Activated T-cell treated with anti-CD3 and anti-CD28 coated beads for 4 hours (primary cell): ENCODE measurements around the gene GBX1.

Experiments used
- DNase-seq: peaks from one replicate; pipeline ENCODE4 v3.0.0-alpha.2; 2020

GBX1 gene

GRCh38 chr7:151138153-151138851, 29.2 kb downstream of the GBX1 start:
- no peak for DNase-seq

GRCh38 chr7:151137791-151138152, 29.7 kb downstream of the GBX1 start:
- DNase-seq = no peak

DNA sequence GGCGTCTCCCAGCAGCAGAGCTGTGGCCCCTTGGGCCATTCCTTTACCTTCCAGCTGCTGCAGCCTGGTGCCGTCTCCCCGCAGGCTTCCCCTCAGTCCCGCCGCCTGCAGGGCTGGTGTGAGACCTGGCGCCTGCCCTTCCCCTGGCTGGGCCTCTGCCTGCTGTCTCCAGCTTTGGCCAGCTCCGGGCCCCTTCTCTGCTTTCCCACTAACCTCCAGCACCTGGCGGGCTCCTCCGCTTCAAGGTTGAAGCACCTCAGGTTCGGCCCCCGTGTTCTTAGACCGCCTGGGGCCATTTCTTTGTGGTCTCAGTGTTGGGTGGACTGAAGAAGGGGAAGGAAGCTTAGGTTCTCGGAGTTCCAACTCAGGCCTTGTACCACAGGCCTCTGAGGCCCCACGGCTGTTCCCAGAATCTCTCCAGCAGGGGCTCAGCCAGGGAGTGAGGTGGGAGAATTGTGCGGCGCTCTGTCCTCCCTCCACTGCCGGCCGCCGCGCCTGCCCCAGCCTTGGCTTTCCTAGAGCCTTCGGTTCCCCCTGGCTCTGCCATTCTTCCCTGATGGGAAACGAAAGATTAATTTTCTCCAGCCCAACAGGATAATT, 30.3 kb downstream of the GBX1 start:
- DNase-seq = no peak

DNA sequence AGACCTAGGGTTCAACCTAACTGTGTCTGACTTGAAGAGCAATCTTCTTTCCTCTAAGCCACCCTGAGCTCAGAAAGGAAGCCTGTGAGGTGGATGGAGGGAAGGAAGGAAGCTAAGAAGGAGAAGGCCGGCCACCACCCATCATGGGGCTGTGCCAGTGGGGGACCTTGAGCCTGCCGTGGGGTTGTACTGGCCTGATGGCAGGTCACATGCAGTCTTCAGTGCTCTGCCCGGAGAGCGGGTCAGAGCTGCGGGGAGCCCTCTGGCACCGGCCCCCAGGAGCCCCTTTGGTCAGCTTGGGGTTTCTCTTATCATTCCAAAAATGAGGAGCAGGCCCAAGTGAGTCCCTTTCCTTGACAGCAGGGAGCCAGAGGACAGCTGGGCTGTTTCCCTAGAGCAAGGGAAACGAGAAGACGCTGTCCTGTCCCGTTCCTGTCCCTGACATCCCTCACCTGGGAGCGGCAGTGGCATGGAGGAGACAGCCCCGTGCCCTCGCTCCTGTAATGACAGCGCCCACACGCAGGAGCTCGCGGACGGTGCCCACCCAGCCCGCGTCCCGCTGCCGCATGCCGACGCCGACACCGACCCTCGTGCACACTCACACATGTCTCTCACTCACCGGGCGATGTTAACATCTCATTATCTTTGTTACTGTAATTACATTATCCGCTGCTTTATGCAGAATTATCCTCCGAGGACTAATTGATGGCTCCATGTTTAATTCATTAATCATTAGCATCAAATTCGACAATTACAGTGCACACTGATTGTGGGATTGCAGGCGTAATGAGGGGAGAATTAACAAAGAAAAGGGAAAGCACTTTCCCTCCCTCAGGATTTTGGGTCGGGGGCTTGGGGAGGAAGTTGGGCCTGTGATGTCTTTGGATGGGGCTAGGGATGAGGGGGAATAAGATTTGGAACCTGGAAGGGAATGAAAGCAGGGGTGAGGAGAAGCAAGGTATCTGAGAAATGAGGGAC, 31.3 kb downstream of the GBX1 start:
- DNase-seq = no peak

GRCh38 chr7:151135525-151135845, 32.0 kb downstream of the GBX1 start:
- no peak for DNase-seq

- DNase-seq = no peak
Measured at GRCh38 chr7:151134743-151135524, 32.6 kb downstream of the GBX1 start.

- DNase-seq = no peak
Measured at GRCh38 chr7:151133986-151134742, 33.3 kb downstream of the GBX1 start.

DNA sequence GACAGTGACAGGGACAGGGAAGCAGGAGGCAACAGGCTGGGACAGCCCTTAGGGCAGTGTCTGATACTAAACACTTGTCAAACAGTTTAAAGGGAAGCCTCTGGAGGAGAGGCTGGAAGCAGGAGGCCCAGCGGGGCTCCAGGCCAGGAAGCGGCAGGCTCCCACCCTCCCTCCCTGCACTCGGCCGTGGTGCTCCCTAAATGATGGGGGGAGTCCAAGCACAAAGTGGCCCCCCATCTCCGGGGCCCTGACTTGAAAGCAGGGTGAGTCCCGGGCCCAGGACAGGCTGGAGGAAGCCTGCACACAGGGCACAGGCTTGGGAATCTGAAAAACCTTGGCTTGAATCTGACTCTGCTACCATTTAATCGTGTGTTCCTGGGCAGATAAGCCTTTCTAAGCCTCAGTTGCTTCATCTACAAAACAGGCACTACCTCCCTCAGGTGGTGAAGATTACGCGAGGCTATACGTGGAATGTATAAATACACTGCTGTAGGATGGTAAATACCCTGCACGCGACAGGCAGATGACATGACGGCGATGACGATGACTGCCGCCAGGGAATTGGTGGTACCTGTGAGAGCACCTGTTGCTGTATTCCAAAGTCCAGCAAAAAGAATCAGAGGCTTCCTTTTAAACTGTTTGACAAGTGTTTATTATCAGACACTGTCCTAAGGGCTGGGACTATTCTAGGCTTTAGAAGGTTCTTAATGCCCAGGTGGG, 34.1 kb downstream of the GBX1 start:
- no peak for DNase-seq

- DNase-seq = no peak
Measured at GRCh38 chr7:151132461-151133205, 34.9 kb downstream of the GBX1 start.

DNA sequence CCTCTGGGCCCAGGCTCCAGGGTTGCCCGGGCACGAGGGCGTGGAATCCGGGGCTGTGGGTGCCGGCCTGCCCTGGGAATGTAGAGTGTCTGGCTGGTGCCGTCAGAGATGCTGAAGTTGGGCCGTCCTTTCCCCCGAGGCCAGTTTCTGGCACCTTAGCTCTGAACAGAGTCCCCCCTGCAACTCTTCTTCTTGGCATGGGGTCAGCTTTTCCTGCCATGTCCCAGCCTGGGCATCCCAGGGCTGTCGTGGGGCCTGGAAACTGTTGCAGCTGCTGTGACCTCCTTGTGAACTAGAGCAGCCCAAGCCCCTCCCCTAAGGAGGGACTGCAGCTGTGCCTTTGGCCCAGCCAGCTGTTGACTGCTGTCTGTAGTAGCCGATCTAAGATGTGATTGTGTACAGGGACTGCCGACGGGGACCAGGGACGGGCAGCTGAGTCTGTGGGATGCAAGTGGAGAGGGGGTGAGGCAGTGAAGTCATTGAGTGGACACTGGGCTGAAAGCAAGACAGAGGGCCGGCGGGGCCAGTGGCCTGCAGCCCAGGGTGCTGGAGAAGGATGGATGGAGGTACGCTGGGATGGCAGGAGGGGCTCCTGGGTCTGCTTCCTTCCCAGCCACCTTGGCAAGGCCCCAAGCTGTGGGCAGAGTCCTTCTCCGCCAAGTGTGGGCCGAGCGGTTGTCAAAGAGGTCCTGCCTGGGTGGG, 35.8 kb downstream of the GBX1 start:
- no peak for DNase-seq

DNA sequence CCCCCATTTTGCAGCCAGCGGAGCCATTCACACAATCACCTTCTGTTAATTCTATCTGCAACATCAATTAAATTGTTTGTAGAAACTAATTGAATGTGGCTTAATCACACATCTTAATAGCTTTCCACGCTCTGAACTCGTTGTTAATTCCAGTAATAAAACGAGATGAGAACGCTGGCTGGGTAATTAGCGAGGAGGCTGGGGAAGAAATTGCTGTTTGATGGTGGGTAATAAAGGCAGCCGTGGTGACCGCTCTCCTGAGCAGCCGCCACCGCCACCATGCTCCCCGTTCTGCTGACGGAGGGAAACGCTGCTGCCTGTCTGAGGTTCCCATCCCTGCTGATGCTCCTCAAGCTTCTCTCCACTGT, 36.3 kb downstream of the GBX1 start:
- no peak for DNase-seq

GRCh38 chr7:151130741-151131157, 36.7 kb downstream of the GBX1 start:
- no peak for DNase-seq

DNA sequence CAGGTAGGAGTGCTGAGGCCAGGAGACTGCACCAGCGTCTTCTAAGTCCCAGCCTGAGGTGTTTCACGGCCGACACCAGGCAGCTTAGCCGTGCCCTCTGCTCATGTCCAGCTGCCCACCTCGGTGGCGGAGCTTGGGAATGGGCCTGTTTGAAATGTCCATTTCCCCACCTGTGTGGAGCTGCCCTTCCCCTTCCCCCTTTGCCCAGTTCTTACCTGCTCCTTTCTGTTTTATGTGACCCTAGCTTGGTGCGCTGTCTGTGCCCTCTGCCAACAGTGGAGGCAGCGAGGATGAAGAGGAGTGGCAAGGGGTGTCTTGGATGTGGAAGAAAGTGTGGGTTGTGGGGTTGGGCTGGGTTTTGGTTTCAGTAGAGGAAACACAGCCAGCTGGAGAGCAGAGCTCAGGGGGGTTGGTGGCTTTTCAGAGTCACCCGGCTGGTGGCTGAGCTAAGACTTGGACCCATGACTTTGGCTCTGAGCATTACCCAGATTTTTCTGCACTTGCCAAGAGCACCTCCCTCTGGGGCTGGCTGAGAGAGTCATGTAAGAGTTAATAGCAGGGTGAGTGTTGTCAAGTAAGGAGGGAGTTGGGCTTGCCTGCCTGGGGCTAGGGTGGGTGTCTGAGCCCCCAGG, 37.4 kb downstream of the GBX1 start:
- DNase-seq = no peak

- no peak for DNase-seq
Measured at GRCh38 chr7:151129117-151129959, 38.2 kb downstream of the GBX1 start.

GRCh38 chr7:151128716-151129115, 38.8 kb downstream of the GBX1 start:
- DNase-seq = no peak

GRCh38 chr7:151128144-151128543, 39.4 kb downstream of the GBX1 start:
- DNase-seq = no peak

GRCh38 chr7:151126491-151127137, 40.9 kb downstream of the GBX1 start:
- DNase-seq = no peak

DNA sequence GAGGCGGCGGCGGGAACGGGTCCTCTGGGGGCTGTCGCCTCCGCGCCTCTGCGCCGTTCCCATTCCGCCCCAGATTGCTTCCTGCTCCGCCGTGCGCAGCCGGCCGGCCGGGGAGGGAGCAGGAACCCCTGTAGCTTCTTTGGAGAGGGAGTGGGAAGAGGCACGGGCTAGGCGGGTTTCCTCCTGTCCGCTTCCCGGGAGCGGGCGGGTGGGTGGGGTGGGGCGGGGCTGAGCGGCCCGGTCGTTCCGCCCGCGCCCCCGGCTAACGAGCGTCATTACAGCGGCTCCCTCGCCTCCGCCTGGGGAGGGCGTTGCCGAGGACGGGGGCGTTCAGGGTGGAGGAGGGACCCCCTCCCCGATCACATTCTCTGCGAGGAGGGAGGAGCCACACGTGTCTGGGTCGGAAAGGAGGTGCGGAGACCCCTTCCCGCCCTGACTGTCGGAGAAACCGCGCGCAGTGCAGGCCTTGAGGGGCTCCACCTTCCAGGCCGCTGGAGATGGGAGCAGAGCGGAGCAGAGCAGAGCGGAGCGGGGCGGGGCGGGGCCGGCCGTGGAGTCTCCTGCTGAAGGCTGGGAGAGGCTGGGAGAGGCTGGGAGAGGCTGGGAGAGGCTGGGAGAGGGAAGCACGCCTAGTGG, 41.5 kb downstream of the GBX1 start:
- DNase-seq = no peak
